ENCODE measurements around the gene VRK3.

VRK3 gene

DNA sequence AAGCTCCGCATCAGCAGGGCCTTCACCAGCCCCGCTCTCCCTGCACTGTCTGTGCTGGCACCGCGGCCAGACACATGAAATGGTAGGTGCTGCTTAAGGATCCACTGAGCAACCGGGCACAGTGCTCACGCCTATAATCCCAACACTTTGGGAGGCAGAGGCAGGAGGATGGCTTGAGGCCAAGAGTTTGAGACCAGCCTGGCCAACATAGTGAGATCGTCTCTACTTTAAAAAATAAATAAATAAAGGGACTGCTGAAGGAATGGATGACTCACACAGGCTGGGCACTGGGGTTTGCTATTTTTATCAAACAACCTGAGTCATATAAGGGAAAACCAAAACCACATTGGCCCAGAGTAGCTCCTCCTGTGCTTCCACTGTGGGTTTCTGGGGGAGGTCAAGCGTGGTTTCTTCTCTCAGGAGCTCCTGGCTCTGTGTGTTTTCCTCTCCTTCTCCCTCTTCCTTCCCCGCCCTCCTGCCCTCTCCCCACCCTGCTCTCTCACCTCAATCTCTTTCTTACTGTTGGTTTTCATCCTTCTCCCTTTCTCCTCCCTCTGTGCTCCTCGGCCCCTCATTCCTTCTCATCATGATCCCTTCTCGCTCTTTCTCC, 21.3 kb downstream of the VRK3 start:
- H3K27me3 ChIP-seq (ENCODE audit: insufficient read depth, low read length, poor library complexity): no peaks in the 10 kb centered on the region
- ATAC-seq (ENCODE audit: insufficient read depth, low read depth) (no peak), DNase-seq (no peak)
- no peak for TF ChIP-seq EZH2 (IDR thresholded peaks at IDR 0.05; ENCODE audit: borderline replicate concordance, low read depth, low read length, severe bottlenecking)
- TF ChIP-seq, protein P1, sequence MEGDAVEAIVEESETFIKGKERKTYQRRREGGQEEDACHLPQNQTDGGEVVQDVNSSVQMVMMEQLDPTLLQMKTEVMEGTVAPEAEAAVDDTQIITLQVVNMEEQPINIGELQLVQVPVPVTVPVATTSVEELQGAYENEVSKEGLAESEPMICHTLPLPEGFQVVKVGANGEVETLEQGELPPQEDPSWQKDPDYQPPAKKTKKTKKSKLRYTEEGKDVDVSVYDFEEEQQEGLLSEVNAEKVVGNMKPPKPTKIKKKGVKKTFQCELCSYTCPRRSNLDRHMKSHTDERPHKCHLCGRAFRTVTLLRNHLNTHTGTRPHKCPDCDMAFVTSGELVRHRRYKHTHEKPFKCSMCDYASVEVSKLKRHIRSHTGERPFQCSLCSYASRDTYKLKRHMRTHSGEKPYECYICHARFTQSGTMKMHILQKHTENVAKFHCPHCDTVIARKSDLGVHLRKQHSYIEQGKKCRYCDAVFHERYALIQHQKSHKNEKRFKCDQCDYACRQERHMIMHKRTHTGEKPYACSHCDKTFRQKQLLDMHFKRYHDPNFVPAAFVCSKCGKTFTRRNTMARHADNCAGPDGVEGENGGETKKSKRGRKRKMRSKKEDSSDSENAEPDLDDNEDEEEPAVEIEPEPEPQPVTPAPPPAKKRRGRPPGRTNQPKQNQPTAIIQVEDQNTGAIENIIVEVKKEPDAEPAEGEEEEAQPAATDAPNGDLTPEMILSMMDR (IDR thresholded peaks at IDR 0.05; ENCODE audit: borderline replicate concordance, extremely low read depth, low read length, poor library complexity, severe bottlenecking): no peak
- no peak overlapping the region for H3K4me3 ChIP-seq (ENCODE audit: low read depth in 1 of 2, low read length in 2 of 2)
- no peaks in the 10 kb centered on the region for H3K79me2 ChIP-seq (ENCODE audit: insufficient read depth, low read length)
- no peak overlapping the region for H3K9ac ChIP-seq (ENCODE audit: low read depth, low read length)
- no peaks in the 10 kb centered on the region for H3K9me3 ChIP-seq (ENCODE audit: insufficient read depth, low read length, severe bottlenecking)
- H3K36me3 ChIP-seq (ENCODE audit: insufficient read depth, low read length): peaks cover 89% of the 10 kb centered on the region
- H4K20me1 ChIP-seq (ENCODE audit: insufficient read depth, low read length): peaks cover 42% of the 10 kb centered on the region
- no peaks in the 10 kb centered on the region for H3K4me1 ChIP-seq (ENCODE audit: insufficient read depth, low read length)
- no peak overlapping the region for H3K27ac ChIP-seq (ENCODE audit: low read length)
- no peak overlapping the region for H3K4me2 ChIP-seq (ENCODE audit: insufficient read depth, low read length)
- H2AFZ ChIP-seq (ENCODE audit: low read depth, low read length): no peak overlapping the region

GRCh38 chr19:50003254-50003788, 21.9 kb downstream of the VRK3 start:
- ATAC-seq (ENCODE audit: insufficient read depth, low read depth) (no peak), DNase-seq (no peak)
- Histone ChIP-seq H3K79me2 (ENCODE audit: insufficient read depth, low read length) (no peaks in the 10 kb centered on the region), H3K4me1 (ENCODE audit: insufficient read depth, low read length) (no peaks in the 10 kb centered on the region), H3K4me2 (ENCODE audit: insufficient read depth, low read length) (no peak overlapping the region), H3K27me3 (ENCODE audit: insufficient read depth, low read length, poor library complexity) (no peaks in the 10 kb centered on the region), H3K27ac (ENCODE audit: low read length) (no peak overlapping the region), H4K20me1 (ENCODE audit: insufficient read depth, low read length) (peaks cover 38% of the 10 kb centered on the region), H2AFZ (ENCODE audit: low read depth, low read length) (no peak overlapping the region), H3K4me3 (ENCODE audit: low read depth in 1 of 2, low read length in 2 of 2) (no peak overlapping the region), H3K9ac (ENCODE audit: low read depth, low read length) (no peak overlapping the region), H3K36me3 (ENCODE audit: insufficient read depth, low read length) (peaks cover 89% of the 10 kb centered on the region), H3K9me3 (ENCODE audit: insufficient read depth, low read length, severe bottlenecking) (no peaks in the 10 kb centered on the region)
- TF ChIP-seq EZH2 (IDR thresholded peaks at IDR 0.05; ENCODE audit: borderline replicate concordance, low read depth, low read length, severe bottlenecking): no peak
- TF ChIP-seq, protein P1 (IDR thresholded peaks at IDR 0.05; ENCODE audit: borderline replicate concordance, extremely low read depth, low read length, poor library complexity, severe bottlenecking): no peak

GRCh38 chr19:50002386-50002960, 22.7 kb downstream of the VRK3 start:
- Histone ChIP-seq H3K36me3 (ENCODE audit: insufficient read depth, low read length) (peaks cover 88% of the 10 kb centered on the region), H3K4me2 (ENCODE audit: insufficient read depth, low read length) (no peak overlapping the region), H3K27ac (ENCODE audit: low read length) (no peak overlapping the region), H3K9ac (ENCODE audit: low read depth, low read length) (no peak overlapping the region), H3K4me1 (ENCODE audit: insufficient read depth, low read length) (no peaks in the 10 kb centered on the region), H3K27me3 (ENCODE audit: insufficient read depth, low read length, poor library complexity) (no peaks in the 10 kb centered on the region), H4K20me1 (ENCODE audit: insufficient read depth, low read length) (peaks cover 37% of the 10 kb centered on the region), H2AFZ (ENCODE audit: low read depth, low read length) (no peak overlapping the region), H3K9me3 (ENCODE audit: insufficient read depth, low read length, severe bottlenecking) (no peaks in the 10 kb centered on the region), H3K4me3 (ENCODE audit: low read depth in 1 of 2, low read length in 2 of 2) (no peak overlapping the region), H3K79me2 (ENCODE audit: insufficient read depth, low read length) (no peaks in the 10 kb centered on the region)
- ATAC-seq (ENCODE audit: insufficient read depth, low read depth): no peak
- TF ChIP-seq EZH2 (IDR thresholded peaks at IDR 0.05; ENCODE audit: borderline replicate concordance, low read depth, low read length, severe bottlenecking): no peak
- TF ChIP-seq, protein P1 (IDR thresholded peaks at IDR 0.05; ENCODE audit: borderline replicate concordance, extremely low read depth, low read length, poor library complexity, severe bottlenecking): no peak
- no peak for DNase-seq
